ENCODE data around the gene CD247.

GRCh38 chr1:167474191-167474641 lies 44.1 kb downstream of the CD247 start:
- no peak for TF ChIP-seq CTCF (IDR thresholded peaks at IDR 0.05)
- TF ChIP-seq EZH2 (IDR thresholded peaks at IDR 0.05): no peak
- TF ChIP-seq EZH2phosphoT487 (IDR thresholded peaks at IDR 0.05): no peak
